AG10803 (cell line): ENCODE results near the gene FRRS1L.

Experiments used
- DNase-seq: peaks from one replicate; pipeline ENCODE4 v3.0.0; 2010; ENCODE audit warnings: low read depth
- H3K4me3 ChIP-seq: 2 replicates; pipeline ENCODE4 v1.5.1; 2011; ENCODE audit warnings: mild to moderate bottlenecking, low read length, control low read depth
- TF ChIP-seq, protein P1 (sequence below): conservative IDR thresholded peaks from 2 replicates; pipeline ENCODE4 v1.5.1; 2011; ENCODE audit warnings: mild to moderate bottlenecking, low read length, control low read depth, inconsistent platforms

Gene FRRS1L

DNA sequence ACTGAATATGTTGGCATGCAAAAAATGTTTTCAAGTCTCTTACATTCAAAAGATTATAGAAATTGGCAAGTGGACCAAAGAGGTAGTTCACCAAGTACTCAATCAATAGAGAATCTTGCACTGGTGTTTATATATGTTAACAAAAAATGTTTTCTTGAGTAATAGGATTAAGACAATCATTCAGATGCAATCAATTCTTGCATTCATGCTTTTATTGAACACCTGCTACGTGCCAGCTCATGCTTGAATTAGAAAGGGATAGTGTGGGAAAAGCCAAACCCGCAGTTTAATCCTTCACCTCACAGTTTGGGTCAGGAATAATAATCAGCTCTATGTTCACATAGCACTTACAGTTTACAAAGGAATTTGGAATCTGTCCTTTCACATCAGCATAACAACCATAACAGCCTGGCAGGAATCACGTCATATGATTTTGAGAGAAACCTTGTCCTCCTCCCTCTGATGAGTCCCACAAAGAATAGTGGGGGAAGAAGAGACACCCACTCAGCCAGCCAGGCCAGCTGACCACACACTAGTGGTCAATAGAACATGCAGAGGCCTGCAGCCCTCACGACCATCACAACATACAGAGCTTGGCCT lies 36.8 kb upstream of the FRRS1L start:
- no peak for DNase-seq
- no peak overlapping the region for H3K4me3 ChIP-seq
- TF ChIP-seq, protein P1, sequence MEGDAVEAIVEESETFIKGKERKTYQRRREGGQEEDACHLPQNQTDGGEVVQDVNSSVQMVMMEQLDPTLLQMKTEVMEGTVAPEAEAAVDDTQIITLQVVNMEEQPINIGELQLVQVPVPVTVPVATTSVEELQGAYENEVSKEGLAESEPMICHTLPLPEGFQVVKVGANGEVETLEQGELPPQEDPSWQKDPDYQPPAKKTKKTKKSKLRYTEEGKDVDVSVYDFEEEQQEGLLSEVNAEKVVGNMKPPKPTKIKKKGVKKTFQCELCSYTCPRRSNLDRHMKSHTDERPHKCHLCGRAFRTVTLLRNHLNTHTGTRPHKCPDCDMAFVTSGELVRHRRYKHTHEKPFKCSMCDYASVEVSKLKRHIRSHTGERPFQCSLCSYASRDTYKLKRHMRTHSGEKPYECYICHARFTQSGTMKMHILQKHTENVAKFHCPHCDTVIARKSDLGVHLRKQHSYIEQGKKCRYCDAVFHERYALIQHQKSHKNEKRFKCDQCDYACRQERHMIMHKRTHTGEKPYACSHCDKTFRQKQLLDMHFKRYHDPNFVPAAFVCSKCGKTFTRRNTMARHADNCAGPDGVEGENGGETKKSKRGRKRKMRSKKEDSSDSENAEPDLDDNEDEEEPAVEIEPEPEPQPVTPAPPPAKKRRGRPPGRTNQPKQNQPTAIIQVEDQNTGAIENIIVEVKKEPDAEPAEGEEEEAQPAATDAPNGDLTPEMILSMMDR: no peak

- DNase-seq: no peak
- TF ChIP-seq, protein P1: no peak
- no peak overlapping the region for H3K4me3 ChIP-seq
These were observed 32.6 kb upstream of the FRRS1L start for GRCh38 chr9:109199676-109200075.

GRCh38 chr9:109198736-109199382 lies 31.8 kb upstream of the FRRS1L start:
- TF ChIP-seq, protein P1: no peak
- DNase-seq: no peak
- H3K4me3 ChIP-seq: no peak overlapping the region

GRCh38 chr9:109193974-109194556 lies 27.0 kb upstream of the FRRS1L start:
- DNase-seq: no peak
- TF ChIP-seq, protein P1: no peak
- H3K4me3 ChIP-seq: no peak overlapping the region

GRCh38 chr9:109192732-109193361 lies 25.8 kb upstream of the FRRS1L start:
- H3K4me3 ChIP-seq: no peak overlapping the region
- no peak for DNase-seq
- TF ChIP-seq, protein P1: peak; percentile 41

DNA sequence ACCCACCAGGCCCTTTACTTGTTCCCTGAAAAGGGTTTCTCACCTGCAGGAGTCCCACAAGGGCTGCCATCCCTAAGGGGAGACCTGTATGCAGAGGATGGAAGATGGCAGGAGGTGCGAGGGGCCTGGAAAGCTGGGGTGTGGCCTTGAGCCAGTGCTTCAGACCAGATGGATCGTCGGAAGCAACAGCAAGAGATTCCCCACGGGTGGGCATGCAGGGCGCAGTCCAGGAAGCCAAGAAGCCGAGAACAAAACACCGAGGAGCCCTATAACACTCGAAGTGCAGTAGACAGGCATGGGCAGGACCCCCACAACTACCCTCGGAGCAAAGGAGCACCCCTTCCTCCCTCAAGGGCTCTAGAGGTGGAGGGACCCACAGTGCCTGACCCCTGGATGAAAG lies 24.7 kb upstream of the FRRS1L start:
- H3K4me3 ChIP-seq: no peak overlapping the region
- no peak for DNase-seq
- TF ChIP-seq, protein P1: no peak
